KMS-11 (cell line): ENCODE results near the gene PDE4D.

Experiments
- H2AFZ ChIP-seq: fragments of 200-600 bp; sonication (generic); 2 replicates; pipeline ENCODE4 v1.6.1; 2016; ENCODE audit warnings: antibody characterized with exemption, mixed run types, low read depth
- H3K27ac ChIP-seq: fragments of 200-600 bp; sonication (generic); 2 replicates; pipeline ENCODE4 v1.6.1; 2016; ENCODE audit warnings: mild to moderate bottlenecking, mixed run types
- H3K27me3 ChIP-seq: fragments of 200-600 bp; sonication (generic); 2 replicates; pipeline ENCODE4 v1.6.1; 2017; ENCODE audit warnings: mild to moderate bottlenecking, low read depth, mixed run types, moderate library complexity; ENCODE audit not compliant: insufficient read depth
- H3K36me3 ChIP-seq: fragments of 200-600 bp; sonication (generic); 2 replicates; pipeline ENCODE4 v1.6.1; 2017; ENCODE audit warnings: mild to moderate bottlenecking, mixed run types; ENCODE audit not compliant: insufficient read depth
- H3K4me1 ChIP-seq: fragments of 200-600 bp; sonication (generic); 2 replicates; pipeline ENCODE4 v1.6.1; 2016; ENCODE audit warnings: mild to moderate bottlenecking, low read depth, mixed run types; ENCODE audit not compliant: poor library complexity, severe bottlenecking
- H3K4me2 ChIP-seq: fragments of 200-600 bp; sonication (generic); 2 replicates; pipeline ENCODE4 v1.7.0; 2016; ENCODE audit warnings: mild to moderate bottlenecking, mixed run types
- H3K4me3 ChIP-seq: fragments of 200-600 bp; sonication (generic); IDR thresholded peaks from 2 replicates; pipeline ENCODE4 v1.6.1; 2017; ENCODE audit warnings: low read depth, low read length, mixed read lengths; ENCODE audit not compliant: insufficient read depth
- H3K79me2 ChIP-seq: fragments of 200-600 bp; sonication (generic); 2 replicates; pipeline ENCODE4 v1.6.1; 2016; ENCODE audit warnings: low read depth, mixed run types; ENCODE audit not compliant: insufficient read depth
- H3K9ac ChIP-seq: fragments of 200-600 bp; sonication (generic); 2 replicates; pipeline ENCODE4 v1.6.1; 2016; ENCODE audit warnings: mild to moderate bottlenecking, mixed run types
- H4K20me1 ChIP-seq: fragments of 200-600 bp; sonication (generic); 2 replicates; pipeline ENCODE4 v1.6.1; 2016; ENCODE audit warnings: mild to moderate bottlenecking, mixed run types; ENCODE audit not compliant: insufficient read depth
- TF ChIP-seq, protein P1 (sequence below): fragments of 200-600 bp; sonication (generic); conservative IDR thresholded peaks from 2 replicates; pipeline ENCODE4 v1.6.1; 2017; ENCODE audit warnings: low read depth, mild to moderate bottlenecking, antibody characterized with exemption, low read length, moderate library complexity, mixed read lengths

Gene PDE4D

DNA sequence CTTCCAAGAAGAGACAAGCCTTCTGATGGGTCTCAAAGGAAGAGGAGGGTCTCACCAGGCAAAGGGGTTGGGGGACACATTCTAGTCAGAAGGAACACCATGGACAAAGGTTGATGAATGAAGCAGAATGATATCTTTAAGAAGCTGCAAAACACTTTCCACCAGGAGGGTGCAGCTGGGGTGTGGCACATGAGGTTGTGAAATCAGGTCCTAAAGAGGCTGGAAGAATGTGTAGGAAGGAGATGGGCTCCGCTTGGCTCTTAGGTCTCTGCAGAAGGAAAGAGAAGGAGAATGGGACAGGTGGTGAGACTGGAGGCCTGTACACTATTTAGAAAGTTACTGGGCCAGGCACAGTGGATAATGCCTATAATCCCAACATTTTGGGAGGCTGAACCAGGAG, 328.6 kb downstream of the PDE4D start:
- H3K4me3 ChIP-seq, result no peak overlapping the region
- H2AFZ ChIP-seq, result no peak overlapping the region
- H3K4me2 ChIP-seq, result no peak overlapping the region
- H3K27ac ChIP-seq, result no peak overlapping the region
- no peak overlapping the region for H3K9ac ChIP-seq
- H3K27me3 ChIP-seq, result no peaks in the 10 kb centered on the region
- H4K20me1 ChIP-seq, result no peaks in the 10 kb centered on the region
- TF ChIP-seq, protein P1, sequence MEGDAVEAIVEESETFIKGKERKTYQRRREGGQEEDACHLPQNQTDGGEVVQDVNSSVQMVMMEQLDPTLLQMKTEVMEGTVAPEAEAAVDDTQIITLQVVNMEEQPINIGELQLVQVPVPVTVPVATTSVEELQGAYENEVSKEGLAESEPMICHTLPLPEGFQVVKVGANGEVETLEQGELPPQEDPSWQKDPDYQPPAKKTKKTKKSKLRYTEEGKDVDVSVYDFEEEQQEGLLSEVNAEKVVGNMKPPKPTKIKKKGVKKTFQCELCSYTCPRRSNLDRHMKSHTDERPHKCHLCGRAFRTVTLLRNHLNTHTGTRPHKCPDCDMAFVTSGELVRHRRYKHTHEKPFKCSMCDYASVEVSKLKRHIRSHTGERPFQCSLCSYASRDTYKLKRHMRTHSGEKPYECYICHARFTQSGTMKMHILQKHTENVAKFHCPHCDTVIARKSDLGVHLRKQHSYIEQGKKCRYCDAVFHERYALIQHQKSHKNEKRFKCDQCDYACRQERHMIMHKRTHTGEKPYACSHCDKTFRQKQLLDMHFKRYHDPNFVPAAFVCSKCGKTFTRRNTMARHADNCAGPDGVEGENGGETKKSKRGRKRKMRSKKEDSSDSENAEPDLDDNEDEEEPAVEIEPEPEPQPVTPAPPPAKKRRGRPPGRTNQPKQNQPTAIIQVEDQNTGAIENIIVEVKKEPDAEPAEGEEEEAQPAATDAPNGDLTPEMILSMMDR, result no peak
- H3K4me1 ChIP-seq, result peaks cover 84% of the 10 kb centered on the region
- no peaks in the 10 kb centered on the region for H3K36me3 ChIP-seq
- H3K79me2 ChIP-seq, result no peaks in the 10 kb centered on the region

DNA sequence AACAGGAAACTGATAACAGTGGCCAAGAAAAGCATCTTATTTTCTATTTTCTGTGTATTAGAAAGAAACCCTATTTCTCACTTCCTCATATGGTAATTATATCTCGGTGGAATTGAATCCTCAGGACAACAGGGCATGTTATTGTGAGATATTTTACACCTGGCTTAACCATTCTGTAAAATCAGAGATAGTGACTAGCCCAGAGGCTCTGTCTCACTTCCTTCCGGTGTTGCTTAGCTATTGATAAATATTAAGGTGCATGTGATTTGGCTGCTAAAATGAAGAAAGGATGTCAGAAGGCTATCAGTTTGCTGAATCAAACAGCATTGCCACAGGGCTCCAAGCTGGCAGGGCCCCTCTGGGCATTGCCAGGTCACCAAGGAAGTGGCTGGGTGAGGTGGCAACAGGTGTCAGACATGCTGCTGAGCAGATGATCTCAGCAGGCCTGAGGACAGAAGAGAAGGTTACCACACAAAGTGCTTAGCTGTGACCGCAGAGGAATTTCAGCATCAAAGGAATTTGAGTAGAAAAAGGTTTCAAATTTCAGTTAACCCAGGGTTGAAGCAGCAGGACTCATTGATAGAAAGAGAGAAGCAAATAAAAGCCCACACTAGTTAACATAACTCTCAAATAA, 330.7 kb downstream of the PDE4D start:
- Histone ChIP-seq H3K27ac (peak overlapping the region; percentile 83), H2AFZ (peak overlapping the region; percentile 51), H3K4me1 (peaks cover 67% of the 10 kb centered on the region), H3K4me2 (peak overlapping the region; percentile 72), H4K20me1 (no peaks in the 10 kb centered on the region), H3K79me2 (no peaks in the 10 kb centered on the region), H3K27me3 (no peaks in the 10 kb centered on the region), H3K36me3 (no peaks in the 10 kb centered on the region), H3K9ac (peak overlapping the region; percentile 39; the same call in 1 of the 2 replicates), H3K4me3 (no peak overlapping the region)
- TF ChIP-seq, protein P1, result no peak

DNA sequence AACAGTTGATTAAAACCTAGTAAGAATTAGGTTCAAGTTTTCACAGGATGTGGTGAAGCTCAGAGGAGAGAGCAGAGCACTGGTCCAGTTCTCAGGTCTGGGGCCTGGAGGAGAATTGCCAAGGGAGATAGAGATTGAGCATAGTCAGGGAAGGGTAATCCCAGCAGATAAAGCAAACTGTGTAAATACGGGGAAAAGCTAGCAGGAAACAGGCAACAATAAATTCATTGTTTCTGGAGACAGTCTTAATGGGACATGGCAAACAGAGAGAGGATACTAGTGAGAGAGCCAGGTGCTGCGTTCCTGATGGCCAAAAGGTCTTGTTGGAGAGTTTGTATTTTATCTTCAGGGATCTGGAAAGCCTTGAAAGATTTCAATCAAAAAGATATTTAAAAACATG, 333.0 kb downstream of the PDE4D start:
- Histone ChIP-seq H3K79me2 (no peaks in the 10 kb centered on the region), H3K4me3 (no peak overlapping the region), H2AFZ (no peak overlapping the region), H3K27me3 (no peaks in the 10 kb centered on the region), H3K4me2 (0 out of 2 replicates have a peak overlapping the region, but pooled peaks have one; percentile 2), H3K4me1 (peaks cover 68% of the 10 kb centered on the region), H3K36me3 (no peaks in the 10 kb centered on the region), H4K20me1 (no peaks in the 10 kb centered on the region), H3K9ac (no peak overlapping the region), H3K27ac (no peak overlapping the region)
- TF ChIP-seq, protein P1, result no peak

DNA sequence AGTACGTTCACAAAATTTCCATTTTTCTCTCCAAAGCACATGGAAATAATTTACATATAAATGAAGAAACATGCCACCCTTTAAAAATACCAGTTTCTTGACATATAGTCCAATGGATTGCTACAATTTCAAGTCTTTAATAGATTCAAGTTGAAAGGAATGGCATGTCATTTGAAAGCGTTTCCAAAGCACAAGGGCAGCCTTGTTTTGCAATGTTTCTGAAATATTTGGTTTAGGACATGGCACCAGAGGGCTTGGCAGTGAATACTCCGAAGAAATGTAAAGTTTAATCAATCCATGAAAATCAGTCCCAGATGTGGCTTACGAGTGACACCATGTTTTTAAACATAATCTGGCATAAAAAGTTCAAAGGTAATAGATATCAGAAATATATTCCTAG, 333.7 kb downstream of the PDE4D start:
- H3K36me3 ChIP-seq, result no peaks in the 10 kb centered on the region
- TF ChIP-seq, protein P1, result no peak
- no peak overlapping the region for H3K27ac ChIP-seq
- H2AFZ ChIP-seq, result no peak overlapping the region
- H3K4me3 ChIP-seq, result no peak overlapping the region
- peaks cover 61% of the 10 kb centered on the region for H3K4me1 ChIP-seq
- H3K4me2 ChIP-seq, result 0 out of 2 replicates have a peak overlapping the region, but pooled peaks have one; percentile 2
- H3K27me3 ChIP-seq, result no peaks in the 10 kb centered on the region
- H3K9ac ChIP-seq, result no peak overlapping the region
- no peaks in the 10 kb centered on the region for H4K20me1 ChIP-seq
- H3K79me2 ChIP-seq, result no peaks in the 10 kb centered on the region
